Liver (tissue), 9 donors: Measurements from ENCODE around the gene ANKRD23. TPM values are rescaled to one million over a fixed set of nuclear protein-coding genes. Genes with fewer than 3 reads are reported as not detected.

Experiments
- DNase-seq: peaks from one replicate; pipeline ENCODE4 v3.0.0-alpha.2; 2017; ENCODE audit warnings: low spot score
- H3K27ac ChIP-seq, 2 donors: one replicate each; pipeline ENCODE4 v1.7.0; 2013; ENCODE audit warnings: inconsistent platforms in 2 of 2, low read length in 2 of 2, control low read depth in 1 of 2, low read depth in 1 of 2, mild to moderate bottlenecking in 1 of 2
- H3K27me3 ChIP-seq, 4 donors: one replicate each; pipeline versions ENCODE4 v1.6.1 to v1.7.0; 2013; ENCODE audit warnings: low read length in 3 of 4, inconsistent platforms in 1 of 4, mild to moderate bottlenecking in 1 of 4, moderate library complexity in 1 of 4; ENCODE audit not compliant: control insufficient read depth in 4 of 4, insufficient read depth in 4 of 4
- H3K36me3 ChIP-seq, 4 donors: one replicate each; pipeline versions ENCODE4 v1.6.1 to v1.7.0; 2013; ENCODE audit warnings: low read length in 3 of 4, mild to moderate bottlenecking in 3 of 4, low read depth in 1 of 4, moderate library complexity in 1 of 4; ENCODE audit not compliant: control insufficient read depth in 4 of 4, insufficient read depth in 3 of 4
- H3K4me1 ChIP-seq, 4 donors: one replicate each; pipeline versions ENCODE4 v1.6.1 to v1.7.0; 2013; ENCODE audit warnings: low read length in 3 of 4, mild to moderate bottlenecking in 3 of 4, moderate library complexity in 1 of 4; ENCODE audit not compliant: control insufficient read depth in 4 of 4, insufficient read depth in 4 of 4
- H3K4me3 ChIP-seq, 3 donors: one replicate each; pipeline versions ENCODE4 v1.6.1 to v1.7.0; 2013; ENCODE audit warnings: low read length in 3 of 3, control low read depth in 1 of 3, low read depth in 1 of 3, mild to moderate bottlenecking in 1 of 3
- H3K9ac ChIP-seq, 2 donors: one replicate each; pipeline ENCODE4 v1.7.0; 2013; ENCODE audit warnings: low read length in 2 of 2, mild to moderate bottlenecking in 2 of 2, moderate library complexity in 2 of 2, control low read depth in 1 of 2, low read depth in 1 of 2
- H3K9me3 ChIP-seq, 4 donors: one replicate each; pipeline versions ENCODE4 v1.6.1 to v1.7.0; 2013; ENCODE audit warnings: low read length in 3 of 4; ENCODE audit not compliant: control insufficient read depth in 4 of 4
- ATF3 ChIP-seq: IDR thresholded peaks from 2 replicates; pipeline ENCODE4 v1.6.1; 2016; ENCODE audit warnings: antibody characterized with exemption
- CTCF ChIP-seq: fragments of 150-350 bp; IDR thresholded peaks from 2 replicates; pipeline ENCODE4 v1.5.1; 2017; ENCODE audit warnings: improper control_type of control experiment, low read depth, low read length; ENCODE audit not compliant: missing input control
- EGR1 ChIP-seq, 2 donors: IDR thresholded peaks; 2 replicates each; pipeline ENCODE4 v1.6.1; 2016 to 2018; ENCODE audit warnings: antibody characterized with exemption in 2 of 2, low read depth in 2 of 2
- FOXA1 ChIP-seq: IDR thresholded peaks from 2 replicates; pipeline ENCODE4 v1.6.1; 2016; ENCODE audit warnings: antibody characterized with exemption
- FOXA2 ChIP-seq: IDR thresholded peaks from 2 replicates; pipeline ENCODE4 v1.6.1; 2016; ENCODE audit warnings: antibody characterized with exemption
- GABPA ChIP-seq, 2 donors: IDR thresholded peaks in 1 of 2; conservative IDR thresholded peaks in 1 of 2; 2 replicates each; pipeline ENCODE4 v1.6.1; 2016; ENCODE audit warnings: antibody characterized with exemption in 2 of 2, mild to moderate bottlenecking in 1 of 2, moderate library complexity in 1 of 2
- HNF4A ChIP-seq, 2 donors: conservative IDR thresholded peaks; 2 replicates each; pipeline ENCODE4 v1.6.1; 2016; ENCODE audit warnings: antibody characterized with exemption in 2 of 2, mild to moderate bottlenecking in 2 of 2
- HNF4G ChIP-seq: IDR thresholded peaks from 2 replicates; pipeline ENCODE4 v1.6.1; 2016; ENCODE audit warnings: antibody characterized with exemption
- JUND ChIP-seq, 2 donors: IDR thresholded peaks; 2 replicates each; pipeline ENCODE4 v1.6.1; 2016; ENCODE audit warnings: antibody characterized with exemption in 2 of 2
- MAX ChIP-seq: IDR thresholded peaks from 2 replicates; pipeline ENCODE4 v1.6.1; 2016; ENCODE audit warnings: antibody characterized with exemption
- NR2F2 ChIP-seq: IDR thresholded peaks from 2 replicates; pipeline ENCODE4 v1.6.1; 2016; ENCODE audit warnings: antibody characterized with exemption
- RAD21 ChIP-seq, 2 donors: IDR thresholded peaks; 2 replicates each; pipeline ENCODE4 v1.6.1; 2016; ENCODE audit warnings: antibody characterized with exemption in 2 of 2, mild to moderate bottlenecking in 2 of 2
- RXRA ChIP-seq, 2 donors: IDR thresholded peaks; 2 replicates each; pipeline ENCODE4 v1.6.1; 2017 to 2018; ENCODE audit warnings: antibody characterized with exemption in 2 of 2, mild to moderate bottlenecking in 1 of 2
- SP1 ChIP-seq: IDR thresholded peaks from 2 replicates; pipeline ENCODE4 v1.6.1; 2018; ENCODE audit warnings: antibody characterized with exemption, mild to moderate bottlenecking
- TAF1 ChIP-seq: conservative IDR thresholded peaks from 2 replicates; pipeline ENCODE4 v1.6.1; 2016; ENCODE audit warnings: antibody characterized with exemption, mild to moderate bottlenecking
- WGBS: extraction: QIAGEN DNeasy Blood & Tissue Kit; methylation state at CpG from one replicate; pipeline ENCODE4 v1.1.7; 2013; 5-methylcytosine and 5-hydroxymethylcytosine counted together
- polyA plus RNA-seq, 2 donors: library from polyadenylated mRNA; stranded (reverse) in 1 of 2; unstranded in 1 of 2; fragments of 200-250 nt in 1 of 2; fragments of >200 nt in 1 of 2; fragmentation: Nextera tagmentation in 1 of 2; extraction: Ambion mirVana in 1 of 2; gene quantifications; one replicate each; pipeline versions ENCODE4 v1.2.1 to v1.2.3, GENCODE V29; 2013 to 2015
- total RNA-seq, 2 donors: library from RNA; depleted of rRNA; stranded (reverse); fragments of >200 nt; gene quantifications; one replicate each; pipeline ENCODE4 v1.2.3, GENCODE V29; 2014
- TF ChIP-seq, protein P1 (sequence below): IDR thresholded peaks from 2 replicates; pipeline ENCODE4 v1.6.1; 2016; ENCODE audit warnings: antibody characterized with exemption
- donor health status: healthy.
- donor health status: healthy.
- donor health status: healthy.
- donor health status: healthy.
- donor health status: healthy.

Gene ANKRD23
- total and polyA plus RNA-seq, 4 donors: 0.82 to 4.2 (median 1.9) TPM

GRCh38 chr2:96800061-96801004 is 43.5 kb downstream of the ANKRD23 start:
- Histone ChIP-seq H3K27me3 (no peaks in the 10 kb centered on the region), H3K9me3 (no peaks in the 10 kb centered on the region), H3K27ac (no peak overlapping the region), H3K9ac (no peak overlapping the region), H3K4me3 (no peak overlapping the region), H3K4me1 (peaks cover 0 to 5% (median 4%) of the 10 kb centered on the region in 4 donors), H3K36me3 (peaks cover 0 to 11% (median 2%) of the 10 kb centered on the region in 4 donors)
- TF ChIP-seq TAF1 (no peak), HNF4A (conservative IDR thresholded peaks at IDR 0.05) (no peak), RAD21 (IDR thresholded peaks at IDR 0.05) (no peak), HNF4G (no peak), SP1 (no peak), GABPA (IDR thresholded peaks at IDR 0.05 in 1 of 2, conservative IDR thresholded peaks at IDR 0.05 in 1 of 2) (no peak), FOXA2 (no peak), FOXA1 (no peak), MAX (no peak), NR2F2 (no peak), ATF3 (no peak), EGR1 (IDR thresholded peaks at IDR 0.05; ENCODE audit: low read depth in 2 of 2) (no peak)
- TF ChIP-seq, protein P1, sequence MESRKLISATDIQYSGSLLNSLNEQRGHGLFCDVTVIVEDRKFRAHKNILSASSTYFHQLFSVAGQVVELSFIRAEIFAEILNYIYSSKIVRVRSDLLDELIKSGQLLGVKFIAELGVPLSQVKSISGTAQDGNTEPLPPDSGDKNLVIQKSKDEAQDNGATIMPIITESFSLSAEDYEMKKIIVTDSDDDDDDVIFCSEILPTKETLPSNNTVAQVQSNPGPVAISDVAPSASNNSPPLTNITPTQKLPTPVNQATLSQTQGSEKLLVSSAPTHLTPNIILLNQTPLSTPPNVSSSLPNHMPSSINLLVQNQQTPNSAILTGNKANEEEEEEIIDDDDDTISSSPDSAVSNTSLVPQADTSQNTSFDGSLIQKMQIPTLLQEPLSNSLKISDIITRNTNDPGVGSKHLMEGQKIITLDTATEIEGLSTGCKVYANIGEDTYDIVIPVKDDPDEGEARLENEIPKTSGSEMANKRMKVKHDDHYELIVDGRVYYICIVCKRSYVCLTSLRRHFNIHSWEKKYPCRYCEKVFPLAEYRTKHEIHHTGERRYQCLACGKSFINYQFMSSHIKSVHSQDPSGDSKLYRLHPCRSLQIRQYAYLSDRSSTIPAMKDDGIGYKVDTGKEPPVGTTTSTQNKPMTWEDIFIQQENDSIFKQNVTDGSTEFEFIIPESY: no peak
- DNase-seq: no peak
- 86% methylated on average over 27 of the region's 27 CpGs for WGBS

DNA sequence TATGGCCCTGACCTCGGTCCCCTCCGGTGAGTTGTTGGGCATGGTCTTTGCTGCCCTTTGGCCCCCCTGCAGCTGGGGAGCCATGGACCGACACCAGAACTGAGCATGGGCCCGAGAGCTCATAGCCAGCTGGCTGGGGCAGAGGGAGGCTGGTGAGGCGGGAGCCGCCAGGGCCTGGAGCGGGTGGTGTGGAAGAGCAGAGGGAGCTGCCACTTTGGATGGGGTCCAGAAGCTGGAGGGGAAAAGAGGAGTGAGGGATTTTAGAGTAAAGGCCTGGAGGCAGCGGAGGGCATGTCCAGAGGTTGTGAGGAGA is 44.2 kb downstream of the ANKRD23 start:
- H3K4me3 ChIP-seq: no peak overlapping the region
- peaks cover 0 to 11% (median 2%) of the 10 kb centered on the region in 4 donors for H3K36me3 ChIP-seq
- H3K4me1 ChIP-seq: peaks cover 0 to 5% (median 4%) of the 10 kb centered on the region in 4 donors
- no peaks in the 10 kb centered on the region for H3K9me3 ChIP-seq
- DNase-seq: no peak
- H3K9ac ChIP-seq: no peak overlapping the region
- H3K27ac ChIP-seq: no peak overlapping the region
- WGBS: 96% methylated on average over 8 of the region's 8 CpGs
- no peaks in the 10 kb centered on the region for H3K27me3 ChIP-seq
- no peak for TF ChIP-seq FOXA2
- TF ChIP-seq RXRA (IDR thresholded peaks at IDR 0.05): no peak
- no peak for TF ChIP-seq JUND (IDR thresholded peaks at IDR 0.05)
- TF ChIP-seq FOXA1: no peak
- TF ChIP-seq EGR1 (IDR thresholded peaks at IDR 0.05; ENCODE audit: low read depth in 2 of 2): no peak
- no peak for TF ChIP-seq CTCF
- TF ChIP-seq MAX: no peak
- TF ChIP-seq ATF3: no peak
- TF ChIP-seq RAD21 (IDR thresholded peaks at IDR 0.05): no peak
